ENCODE measurements around the gene NLGN1. TPM values are rescaled to one million over a fixed set of nuclear protein-coding genes. Genes with fewer than 3 reads are reported as not detected.

The NLGN1 gene
- total and polyA plus RNA-seq, 2 of the 8 experiments (the other 6 are each of a cell fraction or from before 2014, with no cell fraction given) = 7.8 to 14.8 TPM

- no peaks in the 10 kb centered on the region for H4K20me1 ChIP-seq (replicated peaks in 1 of 2; ENCODE audit: control insufficient read depth in 1 of 2, insufficient read depth in 2 of 2, low read length in 2 of 2)
- H2BK15ac ChIP-seq (ENCODE audit: low read length) = no peak overlapping the region
- H2AFZ ChIP-seq (ENCODE audit: low read length) = no peak overlapping the region
- H3K4me1 ChIP-seq (replicated peaks in 1 of 4; ENCODE audit: control insufficient read depth in 3 of 4, insufficient read depth in 4 of 4, low read length in 3 of 4) = peaks cover 0 to 2% (median 0%) of the 10 kb centered on the region in 4 experiments; a peak in 1 of 7 replicates
- H2AK5ac ChIP-seq (ENCODE audit: low read depth, low read length) = no peak overlapping the region
- no peak overlapping the region for H3K9ac ChIP-seq (replicated peaks in 1 of 4; ENCODE audit: extremely low read depth in 1 of 4, low read depth in 3 of 4, low read length in 3 of 4)
- DNase-seq (ENCODE audit: low read depth in 1 of 2, low spot score in 2 of 2) (no peak), FAIRE-seq (no peak)
- H3K14ac ChIP-seq (ENCODE audit: insufficient read length) = no peak overlapping the region
- H2BK120ac ChIP-seq (replicated peaks; ENCODE audit: low read depth, low read length) = no peak overlapping the region
- ChIA-PET POLR2A (ENCODE audit: partially characterized antibody) (no interaction called here), CTCF (ENCODE audit: partially characterized antibody) (interaction anchor here (1.2 kb wide), 1 partner anchor 144 kb away, joined by 4 read pairs; no protein-coding TSS in a partner anchor)
- H3K27ac ChIP-seq (ENCODE audit: low read depth, low read length) = no peak overlapping the region
- no peaks in the 10 kb centered on the region; the same call in 1 of the 2 replicates for H3K79me1 ChIP-seq (ENCODE audit: low read depth, low read length)
- no peaks in the 10 kb centered on the region; a peak in 1 of 8 replicates for H3K36me3 ChIP-seq (ENCODE audit: control insufficient read depth in 2 of 4, insufficient read depth in 4 of 4, low read length in 3 of 4)
- H3K79me2 ChIP-seq (ENCODE audit: control insufficient read depth in 1 of 2, insufficient read depth in 2 of 2, low read length in 2 of 2) = no peaks in the 10 kb centered on the region
- H3K23ac ChIP-seq (ENCODE audit: insufficient read length) = no peak overlapping the region
- H3K18ac ChIP-seq (ENCODE audit: extremely low read depth, low read length) = no peak overlapping the region
- no peak overlapping the region for H3K56ac ChIP-seq (replicated peaks; ENCODE audit: insufficient read length, low read depth, low read length)
- H3K4me2 ChIP-seq (ENCODE audit: insufficient read depth in 1 of 2, low read depth in 2 of 2, low read length in 2 of 2) = no peak overlapping the region
- H2BK5ac ChIP-seq (ENCODE audit: low read depth, low read length) = no peak overlapping the region
- H4K91ac ChIP-seq (replicated peaks; ENCODE audit: insufficient read length, low read length) = no peak overlapping the region
- H3K4me3 ChIP-seq (ENCODE audit: extremely low read depth in 1 of 4, insufficient read depth in 2 of 4, low read depth in 3 of 4, low read length in 4 of 4) = no peak overlapping the region
- peaks cover 12% of the 10 kb centered on the region for H3K23me2 ChIP-seq (ENCODE audit: low read depth, low read length)
- WGBS, 2 experiments (ENCODE audit: extremely low coverage in 1 of 2, insufficient coverage in 1 of 2, insufficient read length in 1 of 2, insufficient replicate concordance in 2 of 2, low coverage in 1 of 2, low lambda C conversion rate in 2 of 2, missing lambda C conversion rate in 1 of 2) = 65% methylated on average over 1 of the region's 1 CpG; no CpG with 5 or more reads in 1 of the 2 experiments
- no peak overlapping the region for H2BK12ac ChIP-seq (ENCODE audit: low read depth, low read length)
- no peak overlapping the region for H4K5ac ChIP-seq (ENCODE audit: insufficient read length, low read depth, low read length)
- H4K8ac ChIP-seq (ENCODE audit: extremely low read depth, insufficient read depth, low read length) = no peak overlapping the region
- no peaks in the 10 kb centered on the region; a peak in 1 of 4 replicates for H3K9me3 ChIP-seq (ENCODE audit: insufficient read depth in 2 of 2, low read depth in 1 of 2, low read length in 1 of 2)
- no peaks in the 10 kb centered on the region; a peak in 1 of 7 replicates for H3K27me3 ChIP-seq (replicated peaks in 1 of 4; ENCODE audit: control insufficient read depth in 3 of 4, extremely low read depth in 1 of 4, insufficient read depth in 3 of 4, low read length in 3 of 4)
- H3K4ac ChIP-seq (replicated peaks; ENCODE audit: insufficient read length, low read depth, low read length) = no peak overlapping the region
- no peak overlapping the region for H2BK20ac ChIP-seq (ENCODE audit: low read length)
These were observed 191.6 kb downstream of the NLGN1 start for GRCh38 chr3:173589116-173589515.
